ENCODE results near the gene MID1IP1.

- TF ChIP-seq CTCF (IDR thresholded peaks at IDR 0.05; ENCODE audit: poor library complexity) (no peak), EZH2phosphoT487 (IDR thresholded peaks at IDR 0.05; ENCODE audit: low read depth, severe bottlenecking, unreplicated experiment) (no peak)
Observed at GRCh38 chrX:38850807-38851544, 49.7 kb downstream of the MID1IP1 start.
